NOMO-1 (cell line): ENCODE data around the gene LONP1.
"Not testable (repeated sequence)": the region's sequence is repeated elsewhere in the genome, so short reads cannot be mapped to it uniquely, and the experiment has no call there.

ENCODE experiments used
- DNase-seq, 2 experiments: peaks; one replicate each; lab custom pipeline; 2025; ENCODE audit not compliant: unreplicated experiment in 2 of 2; lab: John Stamatoyannopoulos, UW

The LONP1 gene

DNA sequence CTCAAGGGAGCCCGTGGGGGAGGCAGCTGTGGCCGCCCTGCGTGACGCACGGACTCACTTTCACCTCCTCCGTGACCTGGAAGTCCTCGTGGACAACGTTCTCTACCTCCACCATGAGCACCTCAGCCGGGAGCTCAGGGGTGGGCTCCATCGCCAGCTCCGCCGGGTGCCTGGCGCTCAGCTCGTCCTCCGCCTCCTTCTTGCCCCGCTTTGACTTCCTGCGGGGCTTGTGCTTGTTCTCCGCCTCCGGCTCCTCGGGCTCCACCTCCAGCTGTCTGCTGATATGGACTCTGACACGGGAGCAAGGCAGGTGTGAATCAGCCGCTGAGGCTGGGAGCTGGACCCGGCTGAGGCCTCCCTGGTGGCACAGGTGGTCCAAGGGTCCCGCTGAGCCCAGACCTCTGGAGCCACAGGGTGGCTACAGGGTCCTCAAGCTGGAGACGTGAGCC, 8.2 kb downstream of the LONP1 start:
- DNase-seq = no peak

GRCh38 chr19:5711025-5711424, 8.9 kb downstream of the LONP1 start:
- DNase-seq = no peak

DNA sequence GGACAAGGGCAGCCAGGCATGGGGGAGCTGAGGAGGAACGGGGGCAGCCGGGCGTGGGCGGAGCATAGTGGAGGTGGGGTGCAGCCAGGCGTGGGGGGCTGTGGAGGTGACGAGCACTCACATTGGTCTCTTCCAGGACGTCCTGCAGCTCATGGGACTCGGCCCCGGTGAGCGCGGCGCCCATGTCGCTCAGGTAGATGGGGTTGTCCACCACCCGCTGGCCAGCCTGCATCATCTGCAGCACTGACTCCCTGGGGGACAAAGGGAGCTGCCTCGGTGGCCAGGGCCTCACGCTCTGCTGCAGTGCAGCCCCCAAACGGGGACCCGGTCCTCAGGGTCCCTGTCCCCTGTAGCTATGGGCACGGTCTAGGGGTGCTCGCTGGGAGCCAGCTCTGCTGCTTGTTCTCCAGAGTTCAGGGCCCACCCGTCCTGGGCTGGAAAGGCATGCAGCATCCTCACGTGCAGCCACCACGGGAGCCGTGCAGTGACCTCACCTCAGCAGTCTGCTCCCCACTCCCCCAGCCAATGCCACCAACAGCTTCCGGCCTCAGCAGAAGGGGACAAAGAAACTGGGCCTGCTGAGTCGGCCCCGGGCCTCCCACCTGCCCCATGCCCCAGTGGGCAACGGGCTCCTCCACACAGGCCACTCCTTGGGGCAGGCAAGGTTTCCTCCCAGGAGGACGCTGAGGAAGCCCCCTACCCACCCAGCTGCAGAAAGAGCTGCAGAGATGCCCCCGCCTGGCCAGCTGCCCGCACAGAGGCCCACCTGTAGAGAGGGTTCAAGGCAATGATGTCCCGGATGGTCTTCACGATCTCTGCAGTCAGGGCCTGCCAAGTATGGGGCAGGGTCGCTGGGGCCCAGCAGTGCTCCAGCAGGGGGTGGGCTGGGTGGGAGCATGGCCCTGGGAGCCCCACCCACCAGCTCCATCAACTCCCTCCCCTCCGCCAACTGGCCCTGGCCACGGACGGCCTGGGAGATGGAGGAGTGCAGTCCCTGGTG, 12.1 kb downstream of the LONP1 start:
- no peak for DNase-seq

DNA sequence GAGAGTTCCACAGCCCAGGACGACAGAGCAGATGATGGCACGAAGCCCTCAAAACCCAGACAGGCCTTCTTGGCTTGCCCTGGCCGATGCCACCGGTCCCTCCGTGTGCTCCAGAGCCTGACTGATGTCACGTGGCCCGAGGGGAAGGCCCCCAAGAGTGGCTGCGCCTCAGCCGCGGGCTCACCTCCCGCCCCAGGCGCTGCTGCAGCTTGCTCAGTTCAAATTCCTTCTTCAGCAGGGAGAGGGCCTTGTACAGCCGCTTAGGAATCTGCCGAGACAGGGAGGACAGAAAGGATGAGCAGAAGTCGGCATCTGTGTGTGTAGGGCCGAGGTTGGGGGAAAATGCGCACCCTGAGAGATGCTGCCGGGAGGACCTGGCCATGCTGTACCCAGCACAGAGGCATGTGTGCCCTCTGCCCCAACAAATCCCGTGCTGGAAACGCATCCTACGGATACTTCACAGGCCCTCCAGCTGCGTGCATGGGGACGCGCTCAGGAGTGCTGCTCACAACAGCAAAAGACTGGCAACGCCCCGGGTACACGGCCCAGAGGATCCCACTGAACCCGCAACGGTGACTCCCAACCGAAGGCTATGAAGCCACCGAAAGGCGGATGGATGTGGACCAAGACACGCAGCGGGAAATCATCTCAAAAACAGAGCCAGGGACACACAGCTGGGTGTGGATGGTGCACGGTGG, 12.9 kb downstream of the LONP1 start:
- no peak for DNase-seq

GRCh38 chr19:5705552-5705951, 14.4 kb downstream of the LONP1 start:
- no peak for DNase-seq

DNA sequence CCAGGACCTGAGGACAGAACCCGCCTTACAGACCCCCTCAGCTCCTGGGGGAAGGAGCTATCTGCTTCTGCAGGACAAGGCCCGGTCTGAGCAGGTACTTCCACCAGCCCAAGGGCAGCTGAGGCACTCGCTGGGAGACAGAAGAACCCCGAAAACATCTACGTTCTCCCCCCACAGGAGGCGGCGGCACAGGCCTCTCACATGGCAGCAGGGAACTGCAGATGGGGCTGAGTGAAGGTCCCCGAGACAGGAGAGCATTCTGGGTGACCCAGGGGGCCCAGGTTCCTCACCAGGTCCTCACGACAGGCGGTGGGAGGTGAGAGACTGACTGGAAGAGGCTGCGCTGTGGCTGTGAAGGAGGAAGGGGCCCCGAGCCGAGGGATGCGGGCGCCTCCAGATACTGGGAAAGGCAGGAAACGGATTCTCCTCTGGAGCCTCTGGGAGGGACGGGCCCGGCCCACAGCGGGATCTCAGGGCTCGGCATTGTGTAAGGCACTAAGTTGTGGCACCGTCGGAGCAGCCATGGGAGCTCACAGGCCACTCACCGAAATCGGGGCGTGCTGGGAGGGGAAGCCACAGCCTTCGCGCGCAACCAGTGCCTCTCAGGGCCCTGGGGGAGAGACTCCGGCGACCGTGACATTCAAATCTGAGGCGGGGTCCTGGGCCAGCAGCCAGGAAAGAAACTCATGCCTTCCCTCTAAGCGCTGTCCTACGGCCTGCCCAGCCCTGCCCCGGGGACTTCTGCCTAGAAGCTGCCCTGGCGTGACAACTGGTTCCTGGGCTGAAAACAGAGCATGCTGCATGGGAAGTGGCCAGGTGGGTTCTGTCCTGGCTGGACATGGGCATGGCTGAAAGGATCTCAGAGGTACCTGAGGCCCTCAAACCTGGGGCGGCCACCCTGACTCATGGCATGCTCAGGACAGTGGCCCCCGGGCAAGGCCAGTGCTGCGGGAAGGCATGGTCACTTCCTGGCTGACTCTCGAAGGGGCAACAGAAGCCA, 15.8 kb downstream of the LONP1 start:
- no peak for DNase-seq

DNA sequence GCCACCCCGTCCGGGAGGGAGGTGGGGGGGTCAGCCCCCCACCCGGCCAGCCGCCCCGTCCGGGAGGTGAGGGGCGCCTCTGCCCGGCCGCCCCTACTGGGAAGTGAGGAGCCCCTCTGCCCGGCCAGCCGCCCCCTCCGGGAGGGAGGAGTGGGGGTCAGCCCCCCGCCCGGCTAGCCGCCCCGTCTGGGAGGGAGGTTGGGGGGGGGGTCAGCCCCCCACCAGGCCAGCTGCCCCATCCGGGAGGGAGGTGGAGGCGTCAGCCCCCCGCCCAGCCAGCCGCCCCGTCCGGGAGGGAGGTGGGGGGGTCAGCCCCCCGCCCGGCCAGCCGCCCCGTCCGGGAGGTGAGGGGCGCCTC, 17.9 kb downstream of the LONP1 start:
- DNase-seq = not testable (repeated sequence)

DNA sequence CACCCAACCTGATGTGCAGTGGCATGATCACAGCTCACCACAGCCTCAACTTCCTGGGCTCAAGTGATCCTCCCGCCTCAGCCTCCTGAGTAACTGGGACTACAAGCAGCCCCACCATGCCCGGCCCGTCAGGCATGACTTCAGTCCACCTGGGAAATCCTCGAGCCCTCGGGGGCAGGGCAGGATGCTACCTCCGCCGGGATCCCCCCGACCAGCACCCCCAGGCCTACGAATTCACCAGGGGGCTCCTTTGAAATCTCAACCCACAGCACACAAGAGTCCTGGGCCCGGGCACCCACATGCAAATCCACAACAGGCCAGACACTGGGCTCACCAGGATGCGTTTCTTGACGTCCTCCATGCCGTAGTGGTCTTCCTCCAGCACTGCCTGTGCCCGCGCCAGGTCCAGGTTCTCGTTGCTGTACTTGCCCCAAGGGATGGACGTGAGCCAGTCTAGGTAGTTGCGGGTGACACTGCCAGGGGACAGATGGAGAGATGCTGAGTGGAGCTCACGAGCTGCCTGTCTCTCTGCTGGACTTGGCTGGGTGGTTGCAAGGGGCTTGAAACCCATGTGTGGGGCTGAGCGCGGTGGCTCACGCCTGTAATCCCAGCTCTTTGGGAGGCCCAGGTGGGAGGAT, 19.4 kb downstream of the LONP1 start:
- no peak for DNase-seq

- DNase-seq = no peak
Observed at GRCh38 chr19:5698635-5699422, 21.1 kb downstream of the LONP1 start.

GRCh38 chr19:5697890-5698634, 21.9 kb downstream of the LONP1 start:
- no peak for DNase-seq

GRCh38 chr19:5697022-5697889, 22.7 kb downstream of the LONP1 start:
- no peak for DNase-seq

DNA sequence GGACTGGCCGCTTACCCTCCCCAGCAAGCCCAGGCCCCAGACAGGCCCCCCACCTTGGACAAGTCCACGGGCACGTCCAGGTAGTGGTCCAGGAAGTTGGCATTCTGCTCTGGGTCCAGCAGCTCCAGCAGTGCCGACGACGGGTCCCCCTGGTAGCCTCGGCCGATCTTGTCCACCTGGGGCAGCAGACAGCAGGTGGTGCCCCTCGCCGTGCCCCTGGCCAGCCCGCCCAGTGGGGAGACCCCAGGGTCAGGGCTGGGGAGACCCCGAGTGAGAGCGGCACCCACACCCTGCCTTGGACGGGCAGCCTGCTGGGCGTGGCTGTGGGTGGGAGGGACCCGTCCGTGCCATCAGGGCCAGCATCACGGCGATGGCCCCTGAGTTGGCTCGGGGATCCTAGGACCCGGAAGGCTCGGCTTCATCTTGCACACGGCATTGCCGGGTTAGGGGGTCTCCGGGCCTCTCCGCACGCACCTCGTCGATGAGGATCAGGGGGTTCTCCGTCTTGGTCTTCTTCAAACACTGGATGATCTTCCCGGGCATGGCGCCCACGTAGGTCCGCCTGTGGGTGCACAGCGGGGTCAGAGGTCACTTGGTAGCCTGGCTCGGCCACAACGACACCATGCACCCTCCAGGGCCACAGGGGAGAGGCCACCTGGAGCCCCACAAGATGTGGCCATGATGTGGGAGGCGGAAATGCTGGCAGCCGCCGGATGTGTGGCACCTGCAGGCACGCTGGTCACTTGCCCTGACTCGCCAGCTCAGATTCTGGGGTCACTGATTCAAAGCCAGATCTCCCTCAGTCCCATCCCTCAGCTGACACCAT, 23.5 kb downstream of the LONP1 start:
- no peak for DNase-seq

- no peak for DNase-seq
Observed at GRCh38 chr19:5695649-5696195, 24.2 kb downstream of the LONP1 start.

DNA sequence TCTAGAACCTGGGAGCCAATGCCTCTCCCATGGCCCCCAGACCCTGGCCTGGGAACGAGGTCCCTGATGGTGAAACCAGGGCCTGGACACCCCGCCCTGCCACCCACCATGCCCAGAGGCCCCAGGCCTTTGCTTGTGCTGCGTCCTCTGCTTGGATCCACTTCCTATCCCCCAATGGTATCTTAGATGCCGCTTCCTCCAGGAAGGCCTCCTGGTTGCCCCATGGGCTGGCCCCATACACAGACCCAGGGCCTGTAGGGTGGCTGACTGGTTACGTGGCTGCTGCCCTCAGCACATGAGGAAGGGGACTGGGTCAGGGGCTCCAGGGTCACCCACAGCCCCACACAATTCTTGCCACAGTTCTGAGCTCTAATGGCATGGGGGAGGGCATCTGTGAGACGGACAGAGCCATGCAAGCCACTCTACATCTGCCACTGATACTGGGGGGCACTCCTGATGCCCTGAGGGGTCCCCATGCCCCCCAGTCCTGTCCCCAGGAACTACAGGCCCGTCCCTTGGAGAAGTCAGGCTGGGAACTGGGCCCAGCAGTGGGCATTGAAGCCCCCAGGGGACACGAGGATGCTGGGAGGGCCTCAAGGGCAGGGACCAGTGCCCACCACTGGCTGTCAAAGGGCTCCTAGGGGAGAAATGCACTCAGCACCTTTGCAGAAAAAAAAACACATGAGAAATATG, 24.8 kb downstream of the LONP1 start:
- no peak for DNase-seq

DNA sequence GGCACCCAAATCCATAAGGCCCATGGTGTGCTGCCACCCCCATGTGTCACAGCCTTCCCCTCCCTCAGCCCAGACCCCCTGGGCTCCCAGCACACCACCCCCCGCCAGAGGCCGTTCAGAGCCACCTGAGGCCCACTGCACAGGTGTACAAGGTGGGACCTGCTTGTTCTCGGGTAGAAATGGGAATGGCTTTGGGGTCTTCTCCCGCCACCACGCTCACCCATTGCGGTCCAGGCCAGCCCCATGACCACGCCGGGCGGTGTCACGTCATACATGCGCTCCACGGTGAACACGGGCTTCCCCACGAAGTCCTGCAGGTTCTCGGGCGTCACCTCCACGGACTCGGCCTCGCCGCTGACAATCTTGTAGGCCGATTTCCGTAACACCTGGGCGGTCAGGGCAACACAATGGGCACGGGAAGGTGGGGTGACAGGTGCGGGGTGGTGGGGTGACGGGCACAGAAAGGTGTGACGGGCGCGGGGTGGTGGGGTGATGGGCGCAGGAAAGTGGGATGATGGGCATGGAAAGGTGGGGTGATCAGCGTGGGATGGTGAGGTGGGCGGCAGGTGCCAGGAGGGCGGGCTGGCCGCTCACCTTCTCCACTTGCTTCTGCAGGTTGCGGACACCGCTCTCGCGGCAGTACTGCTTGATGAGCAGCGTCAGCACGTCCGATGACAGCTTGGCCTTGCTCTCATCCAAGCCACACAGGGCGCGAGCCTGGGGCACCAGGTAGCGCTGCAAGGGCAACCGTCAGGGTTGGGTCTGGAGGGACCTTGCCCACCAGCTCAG, 25.6 kb downstream of the LONP1 start:
- DNase-seq = no peak
